ENCODE results near the gene TOX3. TPM values are rescaled to one million over a fixed set of nuclear protein-coding genes. Genes with fewer than 3 reads are reported as not detected.

TOX3 gene
- total RNA-seq, 1 donor from 2014 or later, result not detected

DNA sequence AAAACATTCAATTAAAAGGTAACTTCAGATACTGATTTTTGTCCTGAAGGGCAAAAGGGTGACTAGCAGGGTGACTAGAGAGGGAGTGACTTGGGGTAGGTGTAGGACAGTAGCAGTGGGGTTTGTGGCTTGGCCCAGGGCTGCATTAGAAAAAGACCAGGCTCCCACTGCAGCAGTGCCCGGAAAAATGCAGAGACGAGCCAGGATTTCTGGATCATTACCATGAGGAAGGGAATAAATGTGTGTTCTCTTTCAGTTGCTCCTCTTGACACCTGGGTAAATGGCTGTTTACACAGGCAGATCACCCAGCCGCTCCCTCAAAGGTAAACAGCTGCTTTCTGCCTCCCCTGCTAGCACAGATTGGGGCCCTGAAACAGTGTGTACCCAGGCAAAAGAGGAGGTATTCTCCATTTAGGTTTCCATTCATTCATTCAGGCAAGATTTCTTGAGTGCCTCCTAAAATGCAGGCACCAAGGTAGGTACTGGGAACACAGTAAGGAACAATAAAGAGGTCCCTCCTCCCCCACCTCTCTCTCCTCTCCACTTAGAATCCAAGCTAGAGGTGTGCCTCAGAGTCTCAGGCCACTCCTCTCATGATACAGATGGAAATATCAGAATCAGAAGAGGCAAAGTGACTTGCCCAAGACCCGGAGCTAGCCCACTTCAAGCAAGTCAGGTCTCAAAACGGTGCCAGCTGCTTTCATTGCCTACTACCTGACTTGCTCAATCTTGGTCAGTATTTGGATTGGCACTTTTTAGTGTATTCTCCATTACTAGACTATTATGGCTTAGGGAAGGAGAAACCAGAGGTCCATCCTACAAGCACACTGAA lies 15.2 kb upstream of the TOX3 start:
- TF ChIP-seq, protein P1, sequence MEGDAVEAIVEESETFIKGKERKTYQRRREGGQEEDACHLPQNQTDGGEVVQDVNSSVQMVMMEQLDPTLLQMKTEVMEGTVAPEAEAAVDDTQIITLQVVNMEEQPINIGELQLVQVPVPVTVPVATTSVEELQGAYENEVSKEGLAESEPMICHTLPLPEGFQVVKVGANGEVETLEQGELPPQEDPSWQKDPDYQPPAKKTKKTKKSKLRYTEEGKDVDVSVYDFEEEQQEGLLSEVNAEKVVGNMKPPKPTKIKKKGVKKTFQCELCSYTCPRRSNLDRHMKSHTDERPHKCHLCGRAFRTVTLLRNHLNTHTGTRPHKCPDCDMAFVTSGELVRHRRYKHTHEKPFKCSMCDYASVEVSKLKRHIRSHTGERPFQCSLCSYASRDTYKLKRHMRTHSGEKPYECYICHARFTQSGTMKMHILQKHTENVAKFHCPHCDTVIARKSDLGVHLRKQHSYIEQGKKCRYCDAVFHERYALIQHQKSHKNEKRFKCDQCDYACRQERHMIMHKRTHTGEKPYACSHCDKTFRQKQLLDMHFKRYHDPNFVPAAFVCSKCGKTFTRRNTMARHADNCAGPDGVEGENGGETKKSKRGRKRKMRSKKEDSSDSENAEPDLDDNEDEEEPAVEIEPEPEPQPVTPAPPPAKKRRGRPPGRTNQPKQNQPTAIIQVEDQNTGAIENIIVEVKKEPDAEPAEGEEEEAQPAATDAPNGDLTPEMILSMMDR (IDR thresholded peaks at IDR 0.05), result no peak
- H3K4me3 Mint-ChIP-seq (ENCODE audit: unreplicated experiment), result no peak overlapping the region
- no peak overlapping the region for H3K27ac Mint-ChIP-seq (ENCODE audit: unreplicated experiment)
- H3K27me3 Mint-ChIP-seq (ENCODE audit: low read depth), result peaks cover 5% of the 10 kb centered on the region
- no peaks in the 10 kb centered on the region for H3K4me1 Mint-ChIP-seq (ENCODE audit: low read depth)
- no peaks in the 10 kb centered on the region for H3K36me3 Mint-ChIP-seq (ENCODE audit: low read depth)
- no peak for DNase-seq (ENCODE audit: low spot score)
- peaks cover 2% of the 10 kb centered on the region for H3K9me3 Mint-ChIP-seq (ENCODE audit: low read depth)

GRCh38 chr16:52558448-52558847 lies 11.5 kb upstream of the TOX3 start:
- Mint-ChIP-seq H3K27ac (ENCODE audit: unreplicated experiment) (no peak overlapping the region), H3K27me3 (ENCODE audit: low read depth) (peaks cover 26% of the 10 kb centered on the region), H3K4me3 (ENCODE audit: unreplicated experiment) (no peak overlapping the region), H3K4me1 (ENCODE audit: low read depth) (no peaks in the 10 kb centered on the region), H3K9me3 (ENCODE audit: low read depth) (no peaks in the 10 kb centered on the region), H3K36me3 (ENCODE audit: low read depth) (no peaks in the 10 kb centered on the region)
- TF ChIP-seq, protein P1 (IDR thresholded peaks at IDR 0.05), result no peak
- DNase-seq (ENCODE audit: low spot score), result no peak

- peaks cover 28% of the 10 kb centered on the region for H3K27me3 Mint-ChIP-seq (ENCODE audit: low read depth)
- no peaks in the 10 kb centered on the region for H3K36me3 Mint-ChIP-seq (ENCODE audit: low read depth)
- H3K27ac Mint-ChIP-seq (ENCODE audit: unreplicated experiment), result no peak overlapping the region
- no peak for DNase-seq (ENCODE audit: low spot score)
- H3K4me3 Mint-ChIP-seq (ENCODE audit: unreplicated experiment), result no peak overlapping the region
- H3K4me1 Mint-ChIP-seq (ENCODE audit: low read depth), result no peaks in the 10 kb centered on the region
- no peaks in the 10 kb centered on the region for H3K9me3 Mint-ChIP-seq (ENCODE audit: low read depth)
- TF ChIP-seq, protein P1 (IDR thresholded peaks at IDR 0.05), result no peak
These were observed 10.3 kb upstream of the TOX3 start for GRCh38 chr16:52557236-52557635.

- no peaks in the 10 kb centered on the region for H3K36me3 Mint-ChIP-seq (ENCODE audit: low read depth)
- peaks cover 33% of the 10 kb centered on the region for H3K27me3 Mint-ChIP-seq (ENCODE audit: low read depth)
- TF ChIP-seq, protein P1 (IDR thresholded peaks at IDR 0.05), result no peak
- no peaks in the 10 kb centered on the region for H3K4me1 Mint-ChIP-seq (ENCODE audit: low read depth)
- DNase-seq (ENCODE audit: low spot score), result no peak
- no peaks in the 10 kb centered on the region for H3K9me3 Mint-ChIP-seq (ENCODE audit: low read depth)
- H3K4me3 Mint-ChIP-seq (ENCODE audit: unreplicated experiment), result no peak overlapping the region
- no peak overlapping the region for H3K27ac Mint-ChIP-seq (ENCODE audit: unreplicated experiment)
These were observed 9.1 kb upstream of the TOX3 start for GRCh38 chr16:52556083-52556482.

GRCh38 chr16:52555572-52555971 lies 8.6 kb upstream of the TOX3 start:
- no peak overlapping the region for H3K4me3 Mint-ChIP-seq (ENCODE audit: unreplicated experiment)
- H3K27me3 Mint-ChIP-seq (ENCODE audit: low read depth), result peaks cover 35% of the 10 kb centered on the region
- TF ChIP-seq, protein P1 (IDR thresholded peaks at IDR 0.05), result no peak
- no peak for DNase-seq (ENCODE audit: low spot score)
- H3K27ac Mint-ChIP-seq (ENCODE audit: unreplicated experiment), result no peak overlapping the region
- H3K9me3 Mint-ChIP-seq (ENCODE audit: low read depth), result no peaks in the 10 kb centered on the region
- no peaks in the 10 kb centered on the region for H3K36me3 Mint-ChIP-seq (ENCODE audit: low read depth)
- H3K4me1 Mint-ChIP-seq (ENCODE audit: low read depth), result no peaks in the 10 kb centered on the region

Data from chondrocyte (in vitro differentiated cells).